ENCODE data around the gene COL20A1. TPM values are rescaled to one million over a fixed set of nuclear protein-coding genes. Genes with fewer than 3 reads are reported as not detected.

COL20A1 gene
- total RNA-seq, 1 experiment from 2014 or later, result 2.3 TPM

GRCh38 chr20:63314566-63315239 lies 21.7 kb downstream of the COL20A1 start:
- Histone ChIP-seq H4K20me1 (ENCODE audit: control insufficient read depth, insufficient read depth, insufficient read length) (no peaks in the 10 kb centered on the region), H3K4me2 (ENCODE audit: insufficient read depth, insufficient read length, low read length) (no peak overlapping the region), H3K4me1 (ENCODE audit: insufficient read depth, low read length) (no peaks in the 10 kb centered on the region), H2AFZ (ENCODE audit: low read length) (no peak overlapping the region), H3K9me3 (ENCODE audit: control insufficient read depth, low read depth, low read length) (no peaks in the 10 kb centered on the region), H3K79me1 (ENCODE audit: insufficient read depth, low read depth, low read length, poor library complexity, severe bottlenecking) (no peaks in the 10 kb centered on the region), H3K4ac (ENCODE audit: low read depth, low read length) (no peak overlapping the region), H4K5ac (ENCODE audit: insufficient read length, low read depth, low read length) (no peak overlapping the region), H3K23ac (ENCODE audit: insufficient read length, low read depth, low read length) (no peak overlapping the region), H4K8ac (replicated peaks; ENCODE audit: insufficient read length, low read depth, low read length) (no peak overlapping the region), H2BK15ac (ENCODE audit: low read depth, low read length) (no peak overlapping the region), H2AK5ac (ENCODE audit: insufficient read length, low read length) (no peak overlapping the region), H2BK20ac (ENCODE audit: low read depth, low read length, poor library complexity, severe bottlenecking) (no peak overlapping the region), H3K9ac (ENCODE audit: extremely low read depth, insufficient read length, low read length) (no peak overlapping the region), H2BK5ac (ENCODE audit: insufficient read length, low read length) (no peak overlapping the region), H3K18ac (ENCODE audit: insufficient read length, low read depth, low read length) (no peak overlapping the region), H3K23me2 (ENCODE audit: insufficient read length, low read depth, low read length, poor library complexity, severe bottlenecking) (no peaks in the 10 kb centered on the region), H4K91ac (ENCODE audit: insufficient read length, low read depth, low read length) (no peak overlapping the region), H3K27ac (ENCODE audit: insufficient read length, low read depth, low read length) (no peak overlapping the region), H3T11ph (ENCODE audit: low read length) (no peak overlapping the region), H3K14ac (ENCODE audit: insufficient read depth, low read length) (no peak overlapping the region), H3K56ac (ENCODE audit: insufficient read length, low read depth, low read length) (no peak overlapping the region), H3K27me3 (ENCODE audit: insufficient read depth, low read length) (no peaks in the 10 kb centered on the region), H2BK120ac (ENCODE audit: low read depth, low read length, poor library complexity, severe bottlenecking) (no peak overlapping the region), H3K79me2 (ENCODE audit: insufficient read depth, low read length) (no peaks in the 10 kb centered on the region), H2BK12ac (ENCODE audit: insufficient read length, low read depth, low read length) (no peak overlapping the region)
- Mint-ChIP-seq H3K36me3 (ENCODE audit: insufficient read depth in 1 of 3, low read depth in 3 of 3) (no peaks in the 10 kb centered on the region), H3K27ac (no peak overlapping the region), H3K27me3 (ENCODE audit: low read depth) (no peaks in the 10 kb centered on the region; the same call in 1 of the 2 replicates), H3K4me1 (peaks cover 2% of the 10 kb centered on the region in 2 experiments; a peak in 3 of 4 replicates), H3K9me3 (no peaks in the 10 kb centered on the region), H3K4me3 (no peak overlapping the region)
- no peak for TF ChIP-seq CTCF (conservative IDR thresholded peaks at IDR 0.05)
- no peak for DNase-seq
- WGBS (ENCODE audit: extremely low coverage, insufficient read length, low lambda C conversion rate), result no CpG with 5 or more reads among the region's 21 CpGs

All from H9 (cell line).